Adrenal gland (tissue), 12 donors: ENCODE results near the gene KIAA1210. TPM values are rescaled to one million over a fixed set of nuclear protein-coding genes. Genes with fewer than 3 reads are reported as not detected.

Source experiments
- DNase-seq, 7 donors: peaks; one replicate each; pipeline ENCODE4 v3.0.0-alpha.2; 2019 to 2020
- H3K27ac ChIP-seq, 5 donors: fragments of 200-600 bp; sonication (generic) in 4 of 5; 1 replicate in 3 of 5; 2 replicates in 2 of 5; pipeline versions ENCODE4 v1.5.1 to v1.8.0; 2016 to 2020; ENCODE audit warnings: mild to moderate bottlenecking in 1 of 5
- H3K27me3 ChIP-seq: fragments of 200-600 bp; 2 replicates; pipeline ENCODE4 v1.8.0; 2021
- H3K36me3 ChIP-seq, 2 donors: fragments of 200-600 bp; replicated peaks in 1 of 2; 1 replicate in 1 of 2; 2 replicates in 1 of 2; pipeline versions ENCODE4 v1.5.1 to v1.8.0; 2018 to 2022
- H3K4me1 ChIP-seq, 2 donors: fragments of 200-600 bp; replicated peaks in 1 of 2; 1 replicate in 1 of 2; 2 replicates in 1 of 2; pipeline versions ENCODE4 v1.5.1 to v1.8.0; 2018 to 2021
- H3K4me3 ChIP-seq, 4 donors: fragments of 200-600 bp; sonication (generic) in 3 of 4; one replicate each; pipeline ENCODE4 v1.5.1; 2016 to 2018
- H3K9me3 ChIP-seq, 3 donors: fragments of 200-600 bp; sonication (generic) in 1 of 3; replicated peaks in 1 of 3; 1 replicate in 2 of 3; 2 replicates in 1 of 3; pipeline versions ENCODE4 v1.5.1 to v1.8.0; 2016 to 2021
- CTCF ChIP-seq, 6 experiments: fragments of 450-650 bp in 4 of 6; fragments of 200-600 bp in 2 of 6; sonication (generic) in 1 of 6; IDR thresholded peaks; 1 replicate in 5 of 6; 2 replicates in 1 of 6; pipeline versions ENCODE4 v1.5.1 to v1.8.0; 2016 to 2021; ENCODE audit warnings: antibody characterized with exemption in 6 of 6, mild to moderate bottlenecking in 2 of 6, moderate library complexity in 1 of 6
- POLR2A ChIP-seq, 2 donors: fragments of 450-650 bp; IDR thresholded peaks; one replicate each; pipeline ENCODE4 v1.6.1; 2017; ENCODE audit warnings: antibody characterized with exemption in 2 of 2, mild to moderate bottlenecking in 2 of 2, moderate library complexity in 1 of 2
- WGBS, 4 donors: extraction: QIAGEN DNeasy Blood & Tissue Kit in 2 of 4; methylation state at CpG; one replicate each; pipeline versions ENCODE4 v1.1.5 to v1.1.7; 2013 to 2017; 5-methylcytosine and 5-hydroxymethylcytosine counted together
- intact Hi-C, 2 donors: fragments of 100-400 bp; cut with DNase I; formaldehyde crosslinking; loops; one replicate each; pipeline versions ENCODE4 v1.14.1 to v1.15.0; 2022 to 2023
- polyA plus RNA-seq, 3 donors: library from polyadenylated mRNA; stranded (reverse); fragments of 200-250 nt in 2 of 3; fragments of 350-450 nt in 1 of 3; fragmentation: Illumina TruSeq in 1 of 3; extraction: RNeasy Lipid Tissue Mini Kit (QIAGEN cat#74804) in 1 of 3; gene quantifications; one replicate each; pipeline ENCODE4 v1.2.3, GENCODE V29; 2013 to 2014
- total RNA-seq, 9 donors: library from RNA; depleted of rRNA in 4 of 9; stranded (reverse); fragments of >200 nt in 4 of 9; fragments of 120-200 nt in 1 of 9; fragmentation: NEBNext Ultra II Directional in 1 of 9; extraction: Animal tissue kit (Norgen Biotek cat#: 25700) in 1 of 9; gene quantifications; one replicate each; pipeline versions ENCODE4 v1.1.0 to v1.2.4, GENCODE V29; 2013 to 2023
- donor health status: healthy with polysubstance abuse.
- donor health status: Bipolar disorder and iron deficiency.
- donor health status: DM: yes; HTN: yes; CAD: no.
- donor health status: DM: no; HTN: no; CAD: no.
- donor health status: DM: no; HTN: no; CAD: no.
- donor health status: DM: yes; HTN: yes; CAD: no.

Gene KIAA1210
- total and polyA plus RNA-seq, 12 donors = 0.56 to 12.9 (median 2.7) TPM

- no peaks in the 10 kb centered on the region for H3K4me1 ChIP-seq
Observed at GRCh38 chrX:119082278-119082677, 45.3 kb downstream of the KIAA1210 start.

GRCh38 chrX:119075270-119076025, 52.2 kb downstream of the KIAA1210 start:
- 78 to 93% (median 86%) methylated on average over 3 of the region's 3 CpGs for WGBS, 4 donors
- H3K4me3 ChIP-seq = no peak overlapping the region
- intact Hi-C loops = no loop called here
- H3K27me3 ChIP-seq = peaks cover 26% of the 10 kb centered on the region
- no peaks in the 10 kb centered on the region for H3K4me1 ChIP-seq
- no peak overlapping the region for H3K27ac ChIP-seq
- TF ChIP-seq CTCF (IDR thresholded peaks at IDR 0.05) = no peak
- TF ChIP-seq POLR2A (IDR thresholded peaks at IDR 0.05) = no peak
- H3K36me3 ChIP-seq = no peaks in the 10 kb centered on the region
- no peak for DNase-seq
- H3K9me3 ChIP-seq = no peaks in the 10 kb centered on the region

More at GRCh38 chrX:119082278-119082677, 45.3 kb downstream of the KIAA1210 start:
- Histone ChIP-seq H3K9me3 (no peaks in the 10 kb centered on the region), H3K27me3 (peaks cover 5% of the 10 kb centered on the region), H3K36me3 (no peaks in the 10 kb centered on the region), H3K4me3 (no peak overlapping the region), H3K27ac (no peak overlapping the region)
- intact Hi-C loops = no loop called here
- no peak for DNase-seq
- WGBS, 4 donors = 75 to 100% (median 86%) methylated on average over 1 of the region's 1 CpG
- TF ChIP-seq CTCF (IDR thresholded peaks at IDR 0.05) (no peak), POLR2A (IDR thresholded peaks at IDR 0.05) (no peak)

GRCh38 chrX:119073911-119074310, 53.7 kb downstream of the KIAA1210 start:
- H3K4me3 ChIP-seq = no peak overlapping the region
- WGBS, 4 donors = 86 to 96% (median 93%) methylated on average over 4 to 19 of the region's 19 CpGs
- no peak overlapping the region for H3K27ac ChIP-seq
- H3K27me3 ChIP-seq = peaks cover 26% of the 10 kb centered on the region
- no peaks in the 10 kb centered on the region for H3K9me3 ChIP-seq
- DNase-seq = no peak
- no peak for TF ChIP-seq CTCF (IDR thresholded peaks at IDR 0.05)
- TF ChIP-seq POLR2A (IDR thresholded peaks at IDR 0.05) = no peak
- no peaks in the 10 kb centered on the region for H3K4me1 ChIP-seq
- no peaks in the 10 kb centered on the region for H3K36me3 ChIP-seq
- intact Hi-C loops = loop anchor here in 1 of 2 donors (5.0 kb wide), 1 partner anchor 227 kb away; no protein-coding TSS in a partner anchor

- Histone ChIP-seq H3K4me1 (no peaks in the 10 kb centered on the region), H3K9me3 (no peaks in the 10 kb centered on the region), H3K36me3 (no peaks in the 10 kb centered on the region), H3K27me3 (peaks cover 26% of the 10 kb centered on the region), H3K4me3 (no peak overlapping the region), H3K27ac (no peak overlapping the region)
- WGBS, 4 donors = 91 to 96% (median 93%) methylated on average over 19 to 43 of the region's 43 CpGs
- TF ChIP-seq CTCF (IDR thresholded peaks at IDR 0.05) = no peak
- TF ChIP-seq POLR2A (IDR thresholded peaks at IDR 0.05) = no peak
- intact Hi-C loops = loop anchor here in 1 of 2 donors (5.0 kb wide), 1 partner anchor 226 kb away; no protein-coding TSS in a partner anchor
- DNase-seq = no peak
Observed at GRCh38 chrX:119073200-119073905, 54.3 kb downstream of the KIAA1210 start.
